HG02981 (cell line): ENCODE results near the gene ZNF491.
"Not testable (repeated sequence)": the region's sequence is repeated elsewhere in the genome, so short reads cannot be mapped to it uniquely, and the experiment has no call there.

ENCODE experiments used
- ATAC-seq: cut with Tn5 transposase; IDR thresholded peaks from one replicate; pipeline ENCODE4 v1.9.1; 2021; ENCODE audit warnings: mild to moderate bottlenecking, moderate library complexity; ENCODE audit not compliant: unreplicated experiment

ZNF491 gene

DNA sequence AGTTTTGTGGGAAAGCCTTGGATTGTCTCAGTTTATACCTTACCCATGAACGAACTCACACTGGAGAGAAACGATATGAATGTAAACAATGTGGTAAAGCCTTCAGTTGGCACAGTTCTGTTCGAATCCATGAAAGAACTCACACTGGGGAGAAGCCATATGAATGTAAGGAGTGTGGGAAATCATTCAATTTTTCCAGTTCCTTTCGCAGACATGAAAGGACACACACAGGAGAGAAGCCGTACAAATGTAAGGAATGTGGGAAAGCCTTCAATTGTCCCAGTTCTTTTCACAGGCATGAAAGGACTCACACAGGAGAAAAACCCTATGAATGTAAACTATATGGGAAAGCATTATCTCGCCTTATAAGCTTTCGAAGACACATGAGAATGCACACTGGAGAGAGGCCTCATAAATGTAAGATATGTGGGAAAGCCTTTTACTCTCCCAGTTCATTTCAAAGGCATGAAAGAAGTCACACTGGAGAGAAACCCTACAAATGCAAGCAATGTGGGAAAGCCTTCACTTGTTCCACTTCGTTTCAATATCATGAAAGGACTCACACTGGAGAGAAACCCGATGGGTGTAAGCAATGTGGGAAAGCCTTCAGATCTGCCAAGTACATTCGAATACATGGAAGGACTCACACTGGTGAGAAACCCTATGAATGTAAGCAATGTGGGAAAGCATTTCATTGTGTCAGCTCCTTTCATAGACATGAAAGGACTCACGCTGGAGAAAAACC is 8.2 kb downstream of the ZNF491 start:
- no peak for ATAC-seq

DNA sequence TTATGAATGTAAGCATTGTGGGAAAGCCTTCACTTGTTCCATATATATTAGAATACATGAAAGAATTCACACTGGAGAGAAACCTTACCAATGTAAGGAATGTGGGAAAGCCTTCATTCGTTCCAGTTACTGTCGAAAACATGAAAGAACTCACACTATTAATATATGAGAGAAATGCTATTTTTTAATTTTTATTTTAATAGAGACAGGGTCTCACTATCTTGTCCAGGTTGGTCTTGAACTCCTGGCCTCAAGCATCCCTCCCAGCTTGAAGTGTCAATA is 8.7 kb downstream of the ZNF491 start:
- ATAC-seq, result no peak

DNA sequence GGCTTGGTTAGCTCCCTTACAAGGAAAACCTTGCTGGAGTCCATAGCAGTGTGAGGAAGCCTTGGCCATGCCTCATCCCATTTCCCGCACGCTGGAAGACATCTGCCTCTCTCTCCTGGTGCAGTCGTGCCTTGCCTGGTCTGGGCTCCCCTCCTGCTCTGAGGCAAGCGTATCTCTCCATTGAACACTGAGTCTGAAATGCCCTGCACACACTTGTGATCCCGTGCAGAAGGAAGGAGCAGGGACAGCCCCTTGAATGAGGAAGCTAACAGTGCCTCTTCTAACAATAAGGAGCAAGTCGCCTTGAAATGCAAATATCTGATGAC is 15.3 kb downstream of the ZNF491 start:
- ATAC-seq, result peak; percentile 14

DNA sequence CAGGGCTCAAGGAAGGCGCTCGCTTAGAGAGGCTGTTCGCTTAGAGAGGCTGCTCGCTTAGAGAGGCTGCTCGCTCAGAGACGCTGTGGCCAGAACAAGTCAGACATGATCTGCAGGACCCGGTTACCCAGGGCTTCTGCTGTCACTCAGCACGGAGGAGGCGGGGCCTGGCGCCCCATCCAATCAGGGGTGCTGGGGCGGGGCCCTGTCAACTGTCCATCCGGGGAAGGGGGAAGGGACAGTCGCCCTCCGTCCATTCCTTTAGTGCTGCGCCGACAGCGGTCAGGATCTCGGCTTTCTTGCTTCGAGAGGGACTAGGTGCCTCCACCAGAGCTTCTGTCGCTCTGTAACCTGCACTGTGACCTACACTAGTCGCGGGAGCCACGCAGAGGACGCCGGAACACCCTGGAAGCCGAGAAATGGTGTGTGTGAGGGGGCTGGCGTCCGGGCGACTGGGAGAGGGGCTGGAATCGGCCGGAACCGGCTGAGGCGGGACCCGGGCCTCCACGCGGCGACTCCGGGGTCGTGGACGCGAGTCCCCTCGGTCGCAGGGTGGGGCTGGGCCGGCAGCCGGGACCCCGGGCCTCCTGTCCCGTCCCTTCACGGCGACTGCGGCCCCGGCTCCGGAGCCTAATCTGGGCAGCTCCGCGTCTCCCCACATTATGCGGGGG is 15.8 kb downstream of the ZNF491 start, which contains the start of gene ZNF440:
ZNF440 (plus strand) TSS at position 245 of the 671 bp plus-strand sequence; CDS start at position 420, 175 bp downstream.
- ATAC-seq, result peak; percentile 98

DNA sequence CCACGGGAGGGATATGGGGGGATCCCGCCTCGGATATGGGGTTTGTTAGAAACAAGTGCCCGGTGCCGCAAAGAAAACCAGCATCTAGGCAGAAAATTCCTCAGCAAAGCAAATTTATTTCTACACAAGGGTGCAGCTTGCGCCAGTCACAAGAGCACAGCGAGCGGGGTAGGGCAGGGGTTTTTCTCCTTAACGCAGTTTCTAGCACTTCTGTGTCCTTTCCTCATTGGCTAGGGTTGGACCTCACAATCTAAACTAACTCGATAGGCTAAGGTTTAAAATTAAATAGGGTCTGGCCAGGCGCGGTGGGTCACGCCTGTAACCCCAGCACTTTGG is 16.3 kb downstream of the ZNF491 start:
- ATAC-seq, result no peak

DNA sequence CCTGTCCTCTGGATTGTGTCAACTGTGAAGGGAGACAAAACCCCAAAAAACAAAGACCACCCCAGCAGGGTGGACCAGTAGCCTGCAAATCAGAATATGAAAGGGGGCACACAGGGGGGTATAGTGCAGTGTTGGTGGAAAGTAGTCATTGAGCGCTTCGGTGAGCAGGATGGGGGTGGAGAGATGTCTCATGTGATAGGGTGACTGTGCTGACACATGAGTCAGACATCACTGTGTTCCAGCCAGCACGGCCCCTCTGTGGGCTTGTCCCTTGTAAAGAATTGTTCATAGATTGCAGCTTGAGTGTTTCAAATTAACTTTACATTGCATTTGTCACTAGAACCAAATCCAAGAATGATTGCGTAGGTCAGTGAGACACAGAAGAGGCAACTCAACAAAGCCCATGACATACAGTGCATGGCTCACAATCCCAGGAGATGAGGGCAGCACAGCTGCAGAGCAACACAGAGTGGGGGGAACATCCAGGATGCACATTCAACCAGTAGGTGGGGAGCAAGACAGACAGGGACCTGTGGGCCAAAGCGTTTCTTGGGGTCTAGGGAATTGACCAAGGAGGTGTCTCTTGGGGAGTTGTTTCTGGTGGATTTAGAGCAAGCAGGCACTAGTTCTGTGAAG is 23.3 kb downstream of the ZNF491 start:
- ATAC-seq, result no peak

DNA sequence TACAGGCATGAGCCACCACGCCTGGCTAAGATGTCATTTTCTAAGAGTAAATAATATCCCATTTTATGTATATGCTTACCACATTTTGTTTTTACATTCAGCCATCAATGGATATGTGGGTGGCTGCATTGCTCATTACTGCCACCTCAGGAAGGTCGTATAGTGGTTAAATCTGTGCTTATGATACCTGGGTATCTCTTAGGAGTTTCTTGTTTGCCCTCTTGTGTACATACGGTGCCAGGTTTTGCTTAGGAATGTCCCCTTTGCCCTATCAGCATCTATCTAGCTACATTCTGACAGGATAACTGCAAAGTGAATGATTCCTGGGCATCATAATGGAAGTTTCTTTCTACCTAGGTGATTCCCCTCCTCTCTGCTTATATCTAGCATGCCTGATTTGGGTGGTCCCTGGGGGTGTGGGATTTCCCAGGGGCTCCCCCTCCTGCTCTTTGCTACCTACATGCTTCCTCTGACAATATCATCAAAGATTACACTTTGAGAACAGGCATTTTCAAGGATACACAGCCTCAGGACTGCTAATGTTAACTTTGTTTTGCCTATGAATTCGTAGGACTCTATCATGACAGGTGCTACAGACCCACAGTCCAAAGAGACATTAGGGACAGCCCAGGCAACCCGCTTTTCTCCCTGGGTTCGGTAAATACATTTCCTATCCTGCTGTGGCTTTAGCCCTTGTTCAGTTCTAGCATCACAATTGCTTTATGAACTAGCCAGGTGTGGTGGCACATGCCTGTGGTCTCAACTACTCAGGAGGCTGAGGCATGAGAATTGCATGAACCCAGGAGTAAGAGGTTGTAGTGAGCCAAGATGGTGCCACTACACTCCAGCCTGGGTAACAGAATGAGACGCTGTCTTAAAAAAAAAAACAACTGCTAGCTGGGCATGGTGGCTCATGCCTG is 30.9 kb downstream of the ZNF491 start:
- ATAC-seq, result not testable (repeated sequence)

DNA sequence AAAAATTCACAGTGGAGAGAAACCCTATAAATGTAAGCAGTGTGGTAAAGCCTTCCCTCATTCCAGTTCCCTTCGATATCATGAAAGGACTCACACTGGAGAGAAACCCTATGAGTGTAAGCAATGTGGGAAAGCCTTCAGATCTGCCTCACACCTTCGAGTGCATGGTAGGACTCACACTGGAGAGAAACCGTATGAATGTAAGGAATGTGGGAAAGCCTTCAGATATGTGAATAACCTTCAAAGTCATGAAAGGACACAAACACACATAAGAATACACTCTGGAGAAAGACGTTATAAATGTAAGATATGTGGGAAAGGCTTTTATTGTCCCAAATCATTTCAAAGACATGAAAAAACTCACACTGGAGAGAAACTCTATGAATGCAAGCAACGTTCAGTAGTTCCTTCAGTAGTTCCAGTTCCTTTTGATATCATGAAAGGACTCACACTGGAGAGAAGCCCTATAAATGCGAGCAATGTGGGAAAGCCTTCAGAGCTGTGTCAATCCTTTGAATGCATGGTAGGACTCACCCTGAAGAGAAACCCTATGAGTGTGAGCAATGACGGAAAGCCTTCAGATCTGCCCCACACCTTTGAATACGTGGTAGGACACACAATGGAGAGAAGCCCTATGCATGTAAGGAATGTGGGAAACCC is 34.1 kb downstream of the ZNF491 start:
- ATAC-seq, result no peak

DNA sequence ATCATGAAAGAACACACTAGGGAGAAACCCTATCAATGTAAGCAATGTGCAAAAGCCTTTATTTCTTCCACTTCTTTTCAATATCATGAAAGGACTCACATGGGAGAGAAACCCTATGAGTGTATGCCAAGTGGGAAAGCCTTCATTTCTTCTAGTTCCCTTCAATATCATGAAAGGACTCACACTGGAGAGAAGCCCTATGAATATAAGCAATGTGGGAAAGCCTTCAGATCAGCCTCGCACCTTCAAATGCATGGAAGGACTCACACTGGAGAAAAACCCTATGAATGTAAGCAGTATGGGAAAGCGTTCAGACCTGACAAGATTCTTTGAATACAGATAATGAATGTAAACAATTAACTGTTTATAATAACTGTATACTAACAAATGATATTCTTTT is 35.2 kb downstream of the ZNF491 start:
- no peak for ATAC-seq

DNA sequence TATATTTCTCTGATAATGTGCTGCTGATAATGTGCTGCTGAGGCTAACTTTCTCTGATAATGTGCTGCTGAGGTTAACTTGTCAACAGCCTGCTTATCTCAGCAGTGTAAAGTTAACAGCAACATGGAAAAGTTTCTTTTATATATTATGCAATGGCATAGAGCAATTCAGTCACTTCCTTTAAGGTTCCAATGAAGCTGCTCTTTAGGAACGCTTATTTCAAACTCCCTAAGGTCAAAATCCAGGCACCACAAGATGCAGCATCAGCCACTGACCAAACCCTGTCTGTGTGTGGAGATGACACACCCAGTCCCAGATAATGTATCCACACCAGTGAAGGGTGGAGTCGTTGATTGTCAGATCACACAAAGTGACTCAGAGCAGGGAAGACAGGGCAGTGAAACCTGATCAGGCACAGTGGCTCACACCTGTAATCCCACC is 37.3 kb downstream of the ZNF491 start:
- ATAC-seq, result not testable (repeated sequence)

DNA sequence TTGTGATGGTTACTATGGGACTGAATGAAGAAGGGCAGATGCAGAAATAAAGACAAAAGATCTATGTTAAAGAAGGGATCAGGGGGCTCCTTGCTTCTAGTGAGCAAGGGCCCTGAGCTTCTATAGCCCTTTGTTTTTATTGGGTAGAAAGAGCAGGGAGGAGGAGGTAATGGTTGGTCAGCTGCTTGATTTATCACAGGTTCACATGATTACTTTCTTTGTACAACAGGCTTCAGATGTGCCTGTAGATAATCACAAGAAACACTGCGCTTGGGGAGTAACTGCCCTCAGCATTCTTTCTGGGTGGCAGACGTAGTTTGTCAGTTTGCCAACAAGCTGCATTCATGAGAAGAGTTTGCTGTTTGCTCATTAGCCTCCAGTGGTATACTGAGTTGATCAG is 45.4 kb downstream of the ZNF491 start:
- ATAC-seq, result no peak

DNA sequence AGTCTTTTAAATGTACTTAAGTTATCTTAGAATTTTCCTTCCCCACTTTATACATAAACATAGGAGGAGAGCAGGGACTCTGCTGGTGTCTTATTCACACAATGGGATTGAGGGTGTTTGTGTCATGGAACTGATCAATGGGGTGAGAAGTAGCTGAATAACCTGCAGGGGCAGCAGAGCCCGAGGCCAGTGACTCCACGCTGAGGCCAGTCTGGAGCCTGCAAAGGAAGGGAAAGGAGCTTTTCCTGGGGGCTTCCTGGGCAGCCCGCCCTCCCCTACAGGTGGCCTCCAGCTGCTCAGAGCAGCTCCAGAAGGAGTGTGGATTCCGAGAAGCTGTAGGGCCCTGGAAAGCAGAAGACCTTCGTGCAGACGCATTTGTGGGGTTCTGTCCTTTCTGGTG is 49.3 kb downstream of the ZNF491 start:
- ATAC-seq, result not testable (repeated sequence)

DNA sequence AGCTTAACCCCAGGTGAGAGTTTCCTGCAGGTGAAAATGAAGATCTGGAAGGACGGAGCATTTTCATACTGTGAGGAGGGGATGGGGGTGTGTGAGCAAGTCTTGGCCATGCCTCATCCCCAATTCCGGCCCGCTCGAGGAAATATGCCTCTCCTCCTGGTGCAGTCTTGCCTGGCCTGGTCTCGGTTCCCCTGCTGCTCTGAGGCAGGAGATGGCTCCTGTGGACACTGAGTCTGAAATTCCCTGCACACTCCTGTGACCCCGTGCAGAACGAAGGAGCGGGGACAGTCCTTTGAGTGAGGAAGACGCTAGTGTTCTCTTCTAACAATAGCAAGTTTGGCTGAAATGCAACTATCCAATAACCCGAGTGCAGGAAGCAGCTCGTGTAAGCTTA is 49.9 kb downstream of the ZNF491 start:
- peak; percentile 10 for ATAC-seq

DNA sequence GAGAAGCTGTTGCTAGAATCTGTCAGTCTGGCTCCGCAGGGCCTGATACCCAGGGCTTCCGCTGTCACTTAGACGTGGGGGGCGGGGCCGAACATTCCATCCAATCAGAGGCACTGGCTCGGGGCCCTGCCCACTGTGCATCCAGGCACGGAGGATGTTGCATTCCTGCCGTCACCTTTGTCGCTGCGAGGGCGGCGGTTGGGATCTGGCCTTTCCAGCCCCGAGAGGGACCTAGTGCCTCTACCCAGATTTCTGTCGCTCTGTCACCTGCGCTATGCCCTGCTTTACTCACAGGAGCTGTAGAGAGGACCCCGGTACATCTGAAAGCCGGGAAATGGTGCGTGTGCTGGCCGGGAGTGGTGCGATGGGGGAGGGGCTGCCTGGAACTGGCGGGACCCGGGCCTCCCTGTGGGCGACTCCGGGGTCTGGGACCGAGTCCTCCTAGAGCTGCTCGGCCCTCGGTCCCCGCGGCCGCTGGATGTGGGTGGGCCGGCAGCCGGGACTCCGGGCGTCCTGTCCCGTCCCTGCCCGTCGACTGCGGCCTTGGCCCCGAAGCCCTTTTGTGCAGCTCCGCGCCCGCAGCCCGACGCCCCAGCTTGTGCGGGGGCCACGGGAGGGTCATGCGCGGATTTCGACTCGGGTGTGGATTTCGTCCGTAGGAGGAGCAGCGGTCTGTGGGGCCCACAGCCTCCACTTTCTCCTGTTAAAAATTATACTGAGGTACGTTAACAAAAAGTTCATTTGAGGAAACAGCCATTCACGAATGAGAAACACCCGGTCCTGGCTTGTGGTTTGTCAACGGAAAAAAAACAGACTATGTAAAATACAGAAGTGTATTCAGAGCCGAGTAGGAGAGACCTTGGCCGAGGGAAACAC is 50.5 kb downstream of the ZNF491 start, which contains the start of gene ZNF439:
ZNF439 (plus strand) TSS at position 133 of the 876 bp plus-strand sequence; CDS start at position 275, 142 bp downstream.
- ATAC-seq, result peak; percentile 92

DNA sequence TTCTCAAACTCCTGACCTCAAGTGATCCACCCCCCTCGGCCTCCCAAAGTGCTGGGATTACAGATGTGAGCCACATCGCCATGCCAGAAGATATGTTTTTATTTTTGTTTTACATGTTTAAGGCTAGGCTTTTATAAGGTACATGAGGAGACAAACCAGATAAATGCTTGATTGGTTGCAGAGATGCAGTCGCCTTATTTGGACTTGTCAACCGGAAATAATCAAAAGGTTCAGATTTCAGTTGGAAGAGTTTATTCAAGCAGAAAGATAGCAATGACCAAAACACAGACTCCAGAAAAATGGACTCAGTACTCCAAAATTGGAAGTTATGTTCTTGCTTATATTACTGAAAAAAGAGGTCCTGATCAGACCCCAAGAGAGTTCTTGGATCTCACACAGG is 52.0 kb downstream of the ZNF491 start:
- not testable (repeated sequence) for ATAC-seq

DNA sequence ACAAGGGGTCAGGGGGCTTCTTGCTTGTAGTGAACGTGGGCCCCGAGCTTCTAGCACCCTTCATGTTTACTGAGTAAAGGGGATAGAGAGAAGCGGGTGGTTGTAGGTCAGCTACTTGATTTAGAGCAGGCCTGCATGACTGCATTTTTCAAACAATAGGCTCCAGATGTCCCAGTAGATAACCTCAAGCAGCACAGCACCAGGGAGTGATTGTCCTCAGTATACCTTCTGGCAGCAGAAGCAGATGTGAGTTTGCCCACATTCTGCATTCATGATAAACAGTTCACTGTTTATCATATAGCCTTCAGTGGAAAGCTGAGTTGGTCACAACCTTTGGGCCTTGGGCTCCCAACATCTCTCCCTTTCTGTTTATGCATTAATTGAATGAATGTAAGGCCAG is 55.0 kb downstream of the ZNF491 start:
- ATAC-seq, result no peak

DNA sequence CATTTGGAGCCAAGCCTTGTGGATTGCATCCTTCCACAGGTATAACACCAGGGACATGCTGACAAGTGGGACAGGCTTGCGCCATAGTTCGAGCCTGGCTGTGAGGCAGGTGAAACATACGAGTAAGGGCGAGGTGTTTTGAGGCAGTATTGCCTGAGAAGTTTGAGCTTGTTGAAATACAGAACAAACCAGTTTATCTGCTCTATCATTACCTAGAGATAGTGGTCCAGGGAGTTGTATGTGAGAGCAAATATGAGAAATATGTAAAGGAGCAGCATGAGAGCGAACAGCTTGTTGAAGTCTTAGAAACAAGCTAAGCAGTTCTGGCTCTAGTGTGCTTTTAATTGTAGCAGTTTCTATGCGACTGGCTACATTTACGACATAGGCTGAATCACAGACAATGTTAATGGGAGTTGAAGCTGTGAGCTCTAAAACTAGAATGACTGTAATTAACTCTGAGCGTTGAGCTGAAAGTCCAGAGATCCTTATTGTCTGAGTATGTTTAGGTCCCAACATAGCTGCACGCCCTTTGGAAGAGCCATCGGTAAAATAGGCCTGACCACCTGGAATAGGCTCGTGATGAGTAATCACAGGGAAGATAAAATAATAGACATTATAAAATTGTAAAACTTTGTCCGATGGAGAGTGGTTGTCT is 58.4 kb downstream of the ZNF491 start:
- no peak for ATAC-seq
